GM19193 (cell line): ENCODE results near the gene SLC52A1.
A peak's percentile ranks its signal among the peaks of the same experiment; 100 is the strongest.

Source experiments
- POLR2A ChIP-seq: IDR thresholded peaks from 4 replicates; pipeline ENCODE4 v1.6.1; 2011; ENCODE audit not compliant: insufficient read depth, insufficient read length; ENCODE audit errors: extremely low read depth

SLC52A1 gene

GRCh38 chr17:5033352-5034015 lies 1.7 kb downstream of the SLC52A1 start:
- no peak for TF ChIP-seq POLR2A

GRCh38 chr17:5032865-5033264 lies 2.4 kb downstream of the SLC52A1 start:
- no peak for TF ChIP-seq POLR2A

- peak; percentile 36 for TF ChIP-seq POLR2A
Measured at GRCh38 chr17:5031365-5032082, 3.7 kb downstream of the SLC52A1 start.

- no peak for TF ChIP-seq POLR2A
Measured at GRCh38 chr17:5027916-5028315, 7.3 kb downstream of the SLC52A1 start.

- TF ChIP-seq POLR2A: no peak
Measured at GRCh38 chr17:5027299-5027698, 7.9 kb downstream of the SLC52A1 start.

- TF ChIP-seq POLR2A: no peak
Measured at GRCh38 chr17:5024604-5025003, 10.6 kb downstream of the SLC52A1 start.

- no peak for TF ChIP-seq POLR2A
Measured at GRCh38 chr17:5023588-5024147, 11.6 kb downstream of the SLC52A1 start.

- TF ChIP-seq POLR2A: no peak
Measured at GRCh38 chr17:5022171-5022711, 13.0 kb downstream of the SLC52A1 start.

- no peak for TF ChIP-seq POLR2A
Measured at GRCh38 chr17:5020502-5021023, 14.7 kb downstream of the SLC52A1 start.

GRCh38 chr17:5019475-5019956 lies 15.7 kb downstream of the SLC52A1 start:
- no peak for TF ChIP-seq POLR2A

- TF ChIP-seq POLR2A: no peak
Measured at GRCh38 chr17:5014357-5014756, 20.9 kb downstream of the SLC52A1 start.

GRCh38 chr17:5011928-5012327 lies 23.3 kb downstream of the SLC52A1 start:
- no peak for TF ChIP-seq POLR2A

GRCh38 chr17:5003214-5003867 lies 31.9 kb downstream of the SLC52A1 start:
- no peak for TF ChIP-seq POLR2A

GRCh38 chr17:5002121-5002788 lies 33.0 kb downstream of the SLC52A1 start:
- no peak for TF ChIP-seq POLR2A
